ENCODE results near the gene MAT2A. TPM values are rescaled to one million over a fixed set of nuclear protein-coding genes. Genes with fewer than 3 reads are reported as not detected.

MAT2A gene
- total RNA-seq, 4 donors from 2014 or later, result 153 to 234 (median 167) TPM

DNA sequence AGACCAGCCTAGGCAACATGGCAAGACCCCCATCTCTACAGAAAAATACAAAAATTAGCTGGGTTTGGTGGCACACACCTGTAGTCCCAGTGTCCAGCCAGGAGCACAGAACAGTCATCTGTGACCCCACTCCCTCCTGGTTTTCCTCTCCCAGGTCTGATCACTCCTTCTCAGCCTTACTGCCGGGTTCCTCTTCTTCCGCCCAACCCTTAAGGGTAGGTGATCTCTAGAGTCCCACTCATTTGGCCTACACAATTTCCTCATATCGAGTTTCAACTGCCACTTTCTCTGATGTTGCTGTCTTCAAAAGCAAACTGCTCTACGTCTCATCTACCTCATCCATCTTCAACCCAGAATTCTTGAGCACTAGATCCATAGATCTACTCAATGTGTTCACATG lies 13.4 kb upstream of the MAT2A start:
- DNase-seq (ENCODE audit: low spot score in 2 of 2), result no peak
- WGBS, result 83% methylated on average over 4 of the region's 4 CpGs
- Histone ChIP-seq H3K36me3 (no peaks in the 10 kb centered on the region), H3K27ac (no peak overlapping the region), H3K4me3 (no peak overlapping the region), H3K9me3 (no peaks in the 10 kb centered on the region), H3K4me1 (peaks cover 15% of the 10 kb centered on the region), H3K27me3 (no peaks in the 10 kb centered on the region)
- no peak for TF ChIP-seq POLR2AphosphoS5 (IDR thresholded peaks at IDR 0.05)
- TF ChIP-seq POLR2A (IDR thresholded peaks at IDR 0.05), result no peak
- no peak for TF ChIP-seq EP300 (IDR thresholded peaks at IDR 0.05)

DNA sequence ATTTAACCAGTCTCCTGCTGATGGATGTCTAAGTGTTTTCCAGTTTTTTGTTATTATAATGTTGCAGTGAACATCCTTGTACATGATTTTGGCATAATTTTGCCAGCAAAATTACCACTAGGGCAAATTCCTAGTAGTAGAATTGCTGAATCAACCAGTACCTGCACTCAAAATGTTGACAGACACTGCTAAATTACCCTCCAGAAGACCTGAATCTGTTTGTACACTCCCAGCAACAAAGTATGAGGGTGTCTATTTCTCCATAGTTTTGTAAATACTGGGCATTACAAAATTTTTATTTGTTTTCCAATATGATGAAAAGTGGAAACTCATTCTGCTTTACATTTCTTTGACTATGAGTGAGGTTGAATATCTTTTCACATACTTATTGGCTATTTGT lies 11.2 kb upstream of the MAT2A start:
- Histone ChIP-seq H3K9me3 (no peaks in the 10 kb centered on the region), H3K27ac (no peak overlapping the region), H3K36me3 (no peaks in the 10 kb centered on the region), H3K4me1 (peaks cover 15% of the 10 kb centered on the region), H3K27me3 (no peaks in the 10 kb centered on the region), H3K4me3 (no peak overlapping the region)
- no peak for DNase-seq (ENCODE audit: low spot score in 2 of 2)
- TF ChIP-seq, protein P1, sequence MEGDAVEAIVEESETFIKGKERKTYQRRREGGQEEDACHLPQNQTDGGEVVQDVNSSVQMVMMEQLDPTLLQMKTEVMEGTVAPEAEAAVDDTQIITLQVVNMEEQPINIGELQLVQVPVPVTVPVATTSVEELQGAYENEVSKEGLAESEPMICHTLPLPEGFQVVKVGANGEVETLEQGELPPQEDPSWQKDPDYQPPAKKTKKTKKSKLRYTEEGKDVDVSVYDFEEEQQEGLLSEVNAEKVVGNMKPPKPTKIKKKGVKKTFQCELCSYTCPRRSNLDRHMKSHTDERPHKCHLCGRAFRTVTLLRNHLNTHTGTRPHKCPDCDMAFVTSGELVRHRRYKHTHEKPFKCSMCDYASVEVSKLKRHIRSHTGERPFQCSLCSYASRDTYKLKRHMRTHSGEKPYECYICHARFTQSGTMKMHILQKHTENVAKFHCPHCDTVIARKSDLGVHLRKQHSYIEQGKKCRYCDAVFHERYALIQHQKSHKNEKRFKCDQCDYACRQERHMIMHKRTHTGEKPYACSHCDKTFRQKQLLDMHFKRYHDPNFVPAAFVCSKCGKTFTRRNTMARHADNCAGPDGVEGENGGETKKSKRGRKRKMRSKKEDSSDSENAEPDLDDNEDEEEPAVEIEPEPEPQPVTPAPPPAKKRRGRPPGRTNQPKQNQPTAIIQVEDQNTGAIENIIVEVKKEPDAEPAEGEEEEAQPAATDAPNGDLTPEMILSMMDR (IDR thresholded peaks at IDR 0.05), result no peak
- TF ChIP-seq EP300 (IDR thresholded peaks at IDR 0.05), result no peak
- TF ChIP-seq POLR2AphosphoS5 (IDR thresholded peaks at IDR 0.05), result no peak

DNA sequence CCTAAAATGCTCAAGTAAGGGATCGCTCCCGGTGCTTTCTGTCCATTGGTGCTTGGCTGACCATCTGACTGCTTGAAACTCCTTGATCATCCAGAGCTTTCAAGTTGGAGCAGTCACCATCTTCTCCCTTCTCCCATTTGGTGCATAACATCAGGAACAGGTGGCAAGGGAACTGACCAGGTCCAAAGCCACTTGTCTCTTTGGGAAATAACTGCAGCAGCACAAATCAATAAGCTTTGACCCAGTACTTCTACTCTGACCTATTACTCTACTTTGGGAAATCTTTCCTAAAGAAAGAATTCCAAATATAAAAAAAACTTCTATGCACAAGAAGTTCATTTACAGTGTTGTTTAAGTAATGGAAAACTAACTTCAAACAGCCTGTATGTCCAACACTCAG lies 10.6 kb upstream of the MAT2A start:
- H3K4me1 ChIP-seq, result peaks cover 15% of the 10 kb centered on the region
- no peak overlapping the region for H3K4me3 ChIP-seq
- WGBS, result 90% methylated on average over 2 of the region's 2 CpGs
- H3K27me3 ChIP-seq, result no peaks in the 10 kb centered on the region
- H3K27ac ChIP-seq, result no peak overlapping the region
- no peak for TF ChIP-seq EP300 (IDR thresholded peaks at IDR 0.05)
- TF ChIP-seq, protein P1 (IDR thresholded peaks at IDR 0.05), result no peak
- no peak for TF ChIP-seq POLR2A (IDR thresholded peaks at IDR 0.05)
- no peak for TF ChIP-seq POLR2AphosphoS5 (IDR thresholded peaks at IDR 0.05)
- peak in 1 of 2 donors; percentile 6 for DNase-seq (ENCODE audit: low spot score in 2 of 2)
- H3K9me3 ChIP-seq, result no peaks in the 10 kb centered on the region
- H3K36me3 ChIP-seq, result no peaks in the 10 kb centered on the region

DNA sequence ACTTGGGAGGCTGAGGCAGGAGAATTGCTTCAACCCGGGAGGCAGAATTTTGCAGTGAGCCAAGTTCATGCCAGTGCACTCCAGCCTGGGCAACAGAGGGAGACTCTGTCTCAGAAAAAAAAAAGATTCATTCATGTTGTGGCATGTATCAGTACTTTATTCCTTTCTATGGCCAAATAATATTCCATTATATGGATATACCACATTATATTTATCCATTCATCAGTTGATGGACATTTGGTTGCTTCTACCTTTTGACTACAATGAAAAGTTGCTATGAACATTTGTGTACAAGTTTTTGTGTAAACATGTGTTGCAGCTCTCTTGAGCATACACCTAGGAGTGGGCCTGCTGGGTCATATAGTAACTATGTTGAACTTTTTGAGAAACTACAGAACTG lies 9.2 kb upstream of the MAT2A start:
- no peak for TF ChIP-seq POLR2AphosphoS5 (IDR thresholded peaks at IDR 0.05)
- H3K27me3 ChIP-seq, result no peaks in the 10 kb centered on the region
- DNase-seq (ENCODE audit: low spot score in 2 of 2), result no peak
- H3K4me3 ChIP-seq, result no peak overlapping the region
- no peak overlapping the region for H3K27ac ChIP-seq
- H3K36me3 ChIP-seq, result no peaks in the 10 kb centered on the region
- H3K9me3 ChIP-seq, result no peaks in the 10 kb centered on the region
- H3K4me1 ChIP-seq, result peaks cover 10% of the 10 kb centered on the region
- WGBS, result 81% methylated on average over 1 of the region's 1 CpG

DNA sequence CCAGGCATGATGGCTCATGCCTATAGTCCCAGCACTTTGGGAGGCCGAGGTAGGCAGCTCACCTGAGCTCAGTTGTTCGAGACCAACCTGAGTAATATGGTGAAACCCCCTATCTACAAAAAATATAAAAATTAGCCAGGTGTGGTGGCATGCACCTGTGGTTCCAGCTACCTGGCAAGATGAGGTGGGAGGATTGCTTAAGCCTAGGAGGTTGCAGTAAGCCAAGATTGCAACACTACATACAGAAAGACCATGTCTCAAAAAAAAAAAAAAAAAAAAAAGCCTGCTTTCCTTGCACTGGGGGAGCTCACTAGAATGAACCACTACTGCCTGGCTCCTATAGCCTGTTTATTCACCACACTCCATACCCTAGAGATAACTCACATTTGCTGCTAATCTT lies 7.4 kb upstream of the MAT2A start:
- H3K27me3 ChIP-seq, result no peaks in the 10 kb centered on the region
- H3K4me1 ChIP-seq, result peaks cover 14% of the 10 kb centered on the region
- H3K9me3 ChIP-seq, result no peaks in the 10 kb centered on the region
- WGBS, result 38% methylated on average over 2 of the region's 2 CpGs
- TF ChIP-seq POLR2AphosphoS5 (IDR thresholded peaks at IDR 0.05) (no peak), EP300 (IDR thresholded peaks at IDR 0.05) (no peak), POLR2A (IDR thresholded peaks at IDR 0.05) (no peak)
- TF ChIP-seq, protein P1 (IDR thresholded peaks at IDR 0.05), result no peak
- H3K27ac ChIP-seq, result no peak overlapping the region
- no peak overlapping the region for H3K4me3 ChIP-seq
- H3K36me3 ChIP-seq, result no peaks in the 10 kb centered on the region
- no peak for DNase-seq (ENCODE audit: low spot score in 2 of 2)

DNA sequence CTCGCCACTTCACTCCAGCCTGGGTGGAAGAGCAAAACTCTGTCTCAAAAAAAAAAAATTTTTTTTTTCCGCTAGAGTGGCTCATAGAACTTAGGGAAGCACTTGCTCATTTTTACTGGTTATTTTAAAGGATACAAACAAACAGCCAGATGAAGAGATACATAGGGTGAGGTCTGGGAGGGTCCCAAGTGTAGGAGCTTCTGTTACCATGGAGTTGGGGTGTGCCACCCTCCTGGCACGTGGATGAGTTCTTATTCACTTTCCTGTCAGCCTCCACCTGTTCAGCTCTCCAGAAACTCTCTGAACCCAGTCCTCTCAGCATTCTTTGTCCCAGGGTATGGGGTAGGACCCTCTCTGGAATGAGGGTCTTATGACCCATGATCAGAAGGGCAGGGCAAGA lies 4.9 kb upstream of the MAT2A start:
- DNase-seq (ENCODE audit: low spot score in 2 of 2), result peak in 1 of 2 donors; percentile 36
- H3K9me3 ChIP-seq, result no peaks in the 10 kb centered on the region
- TF ChIP-seq EP300 (IDR thresholded peaks at IDR 0.05), result no peak
- TF ChIP-seq, protein P1 (IDR thresholded peaks at IDR 0.05), result no peak
- TF ChIP-seq POLR2A (IDR thresholded peaks at IDR 0.05), result no peak
- TF ChIP-seq POLR2AphosphoS5 (IDR thresholded peaks at IDR 0.05), result no peak
- no peak overlapping the region for H3K4me3 ChIP-seq
- H3K36me3 ChIP-seq, result no peaks in the 10 kb centered on the region
- no peaks in the 10 kb centered on the region for H3K27me3 ChIP-seq
- 64% methylated on average over 3 of the region's 3 CpGs for WGBS
- H3K27ac ChIP-seq, result no peak overlapping the region
- peaks cover 27% of the 10 kb centered on the region for H3K4me1 ChIP-seq

Data from suprapubic skin (tissue), 4 donors.